GM18861 (cell line): ENCODE results near the gene COMMD4.
"Not testable (repeated sequence)": the region's sequence is repeated elsewhere in the genome, so short reads cannot be mapped to it uniquely, and the experiment has no call there.

ENCODE experiments used
- ATAC-seq: cut with Tn5 transposase; IDR thresholded peaks from one replicate; pipeline ENCODE4 v1.9.1; 2021; ENCODE audit not compliant: unreplicated experiment

COMMD4 gene

GRCh38 chr15:75371486-75371885, 35.6 kb downstream of the COMMD4 start:
- ATAC-seq, result no peak

- no peak for ATAC-seq
Observed at GRCh38 chr15:75371901-75372688, 36.2 kb downstream of the COMMD4 start.

- no peak for ATAC-seq
Observed at GRCh38 chr15:75380773-75381172, 44.9 kb downstream of the COMMD4 start.

- ATAC-seq, result not testable (repeated sequence)
Observed at GRCh38 chr15:75383986-75384385, 48.1 kb downstream of the COMMD4 start.
